Measurements from ENCODE around the gene C2orf72.

DNA sequence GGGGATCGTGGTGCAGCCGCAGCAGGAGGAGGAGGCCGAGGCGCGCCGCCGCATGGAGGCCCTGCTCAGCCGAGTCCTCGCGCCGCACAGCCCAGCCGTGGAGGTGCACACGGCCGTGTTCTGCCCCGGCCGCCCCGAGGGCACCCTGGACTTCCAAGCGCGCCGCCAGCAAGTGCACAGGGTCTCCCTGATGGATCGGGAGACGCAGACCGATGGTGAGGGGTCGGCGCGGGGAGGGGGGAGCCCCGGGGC is 46.5 kb upstream of the C2orf72 start:
- TF ChIP-seq, protein P1, sequence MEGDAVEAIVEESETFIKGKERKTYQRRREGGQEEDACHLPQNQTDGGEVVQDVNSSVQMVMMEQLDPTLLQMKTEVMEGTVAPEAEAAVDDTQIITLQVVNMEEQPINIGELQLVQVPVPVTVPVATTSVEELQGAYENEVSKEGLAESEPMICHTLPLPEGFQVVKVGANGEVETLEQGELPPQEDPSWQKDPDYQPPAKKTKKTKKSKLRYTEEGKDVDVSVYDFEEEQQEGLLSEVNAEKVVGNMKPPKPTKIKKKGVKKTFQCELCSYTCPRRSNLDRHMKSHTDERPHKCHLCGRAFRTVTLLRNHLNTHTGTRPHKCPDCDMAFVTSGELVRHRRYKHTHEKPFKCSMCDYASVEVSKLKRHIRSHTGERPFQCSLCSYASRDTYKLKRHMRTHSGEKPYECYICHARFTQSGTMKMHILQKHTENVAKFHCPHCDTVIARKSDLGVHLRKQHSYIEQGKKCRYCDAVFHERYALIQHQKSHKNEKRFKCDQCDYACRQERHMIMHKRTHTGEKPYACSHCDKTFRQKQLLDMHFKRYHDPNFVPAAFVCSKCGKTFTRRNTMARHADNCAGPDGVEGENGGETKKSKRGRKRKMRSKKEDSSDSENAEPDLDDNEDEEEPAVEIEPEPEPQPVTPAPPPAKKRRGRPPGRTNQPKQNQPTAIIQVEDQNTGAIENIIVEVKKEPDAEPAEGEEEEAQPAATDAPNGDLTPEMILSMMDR (IDR thresholded peaks at IDR 0.05), result no peak
- TF ChIP-seq POLR2A (IDR thresholded peaks at IDR 0.05), result no peak
